SIG-M5 treated with dmso at 0.1 percent for 504 hours (cell line): ENCODE results near the gene YJEFN3.

Experiments
- DNase-seq: peaks from one replicate; lab custom pipeline; 2025; ENCODE audit not compliant: unreplicated experiment; lab: John Stamatoyannopoulos, UW

The YJEFN3 gene

GRCh38 chr19:19575411-19575810 lies 46.7 kb downstream of the YJEFN3 start:
- DNase-seq, result no peak

- DNase-seq, result no peak
These were observed 49.5 kb downstream of the YJEFN3 start for GRCh38 chr19:19578252-19578651.

GRCh38 chr19:19579533-19580361 lies 51.0 kb downstream of the YJEFN3 start:
- DNase-seq, result no peak

GRCh38 chr19:19580418-19580817 lies 51.7 kb downstream of the YJEFN3 start:
- DNase-seq, result no peak

- no peak for DNase-seq
These were observed 52.7 kb downstream of the YJEFN3 start for GRCh38 chr19:19581391-19581790.

- DNase-seq, result no peak
These were observed 53.8 kb downstream of the YJEFN3 start for GRCh38 chr19:19582471-19582870.

GRCh38 chr19:19584356-19584755 lies 55.6 kb downstream of the YJEFN3 start:
- no peak for DNase-seq
